Measurements from ENCODE around the gene MYH10. TPM values are rescaled to one million over a fixed set of nuclear protein-coding genes. Genes with fewer than 3 reads are reported as not detected.

Gene MYH10
- total RNA-seq, 1 donor from 2014 or later, result 3.4 TPM

GRCh38 chr17:8577868-8578267, 52.7 kb downstream of the MYH10 start:
- CTCF ChIA-PET, result no interaction called here
- no peaks in the 10 kb centered on the region for H3K27me3 Mint-ChIP-seq

GRCh38 chr17:8576559-8577294, 53.8 kb downstream of the MYH10 start:
- no peak for ATAC-seq (ENCODE audit: low read depth)
- CTCF ChIA-PET, result no interaction called here
- Mint-ChIP-seq H3K27me3 (no peaks in the 10 kb centered on the region), H3K9me3 (no peaks in the 10 kb centered on the region), H3K4me3 (no peak overlapping the region), H3K36me3 (ENCODE audit: low read depth) (no peaks in the 10 kb centered on the region), H3K27ac (no peak overlapping the region), H3K4me1 (no peaks in the 10 kb centered on the region)
- DNase-seq, result no peak
- TF ChIP-seq CTCF (IDR thresholded peaks at IDR 0.05), result no peak
- POLR2A ChIA-PET, result no interaction called here
- intact Hi-C loops (cut with micrococcal nuclease), result no loop called here

More at GRCh38 chr17:8577868-8578267, 52.7 kb downstream of the MYH10 start:
- H3K4me3 Mint-ChIP-seq, result no peak overlapping the region
- no peaks in the 10 kb centered on the region for H3K9me3 Mint-ChIP-seq
- ATAC-seq (ENCODE audit: low read depth) (no peak), DNase-seq (no peak)
- no peak overlapping the region for H3K27ac Mint-ChIP-seq
- TF ChIP-seq CTCF (IDR thresholded peaks at IDR 0.05), result no peak
- POLR2A ChIA-PET, result no interaction called here
- H3K36me3 Mint-ChIP-seq (ENCODE audit: low read depth), result no peaks in the 10 kb centered on the region
- H3K4me1 Mint-ChIP-seq, result no peaks in the 10 kb centered on the region
- intact Hi-C loops (cut with micrococcal nuclease), result no loop called here

GRCh38 chr17:8574687-8575086, 55.8 kb downstream of the MYH10 start:
- intact Hi-C loops (cut with micrococcal nuclease), result no loop called here
- CTCF ChIA-PET, result no interaction called here

GRCh38 chr17:8572764-8573163, 57.8 kb downstream of the MYH10 start:
- TF ChIP-seq CTCF (IDR thresholded peaks at IDR 0.05), result no peak
- H3K36me3 Mint-ChIP-seq (ENCODE audit: low read depth), result no peaks in the 10 kb centered on the region
- H3K27me3 Mint-ChIP-seq, result no peaks in the 10 kb centered on the region
- intact Hi-C loops (cut with micrococcal nuclease), result loop anchor here (2.0 kb wide), 1 partner anchor 174 kb away; no protein-coding TSS in a partner anchor
- no peak overlapping the region for H3K27ac Mint-ChIP-seq
- no peak for DNase-seq
- H3K4me1 Mint-ChIP-seq, result no peaks in the 10 kb centered on the region
- no peaks in the 10 kb centered on the region for H3K9me3 Mint-ChIP-seq
- H3K4me3 Mint-ChIP-seq, result no peak overlapping the region
- ATAC-seq (ENCODE audit: low read depth), result no peak
- CTCF ChIA-PET, result no interaction called here
- POLR2A ChIA-PET, result interaction anchor here (0.6 kb wide), 1 partner anchor 1606 kb away, joined by 3 read pairs; no protein-coding TSS in a partner anchor

More at GRCh38 chr17:8574687-8575086, 55.8 kb downstream of the MYH10 start:
- DNase-seq (no peak), ATAC-seq (ENCODE audit: low read depth) (no peak)
- H3K36me3 Mint-ChIP-seq (ENCODE audit: low read depth), result no peaks in the 10 kb centered on the region
- H3K9me3 Mint-ChIP-seq, result no peaks in the 10 kb centered on the region
- POLR2A ChIA-PET, result no interaction called here
- no peak overlapping the region for H3K4me3 Mint-ChIP-seq
- no peaks in the 10 kb centered on the region for H3K27me3 Mint-ChIP-seq
- TF ChIP-seq CTCF (IDR thresholded peaks at IDR 0.05), result no peak
- H3K27ac Mint-ChIP-seq, result no peak overlapping the region
- H3K4me1 Mint-ChIP-seq, result no peaks in the 10 kb centered on the region

- Mint-ChIP-seq H3K27ac (no peak overlapping the region), H3K4me1 (no peaks in the 10 kb centered on the region), H3K27me3 (peaks cover 3% of the 10 kb centered on the region), H3K36me3 (ENCODE audit: low read depth) (no peaks in the 10 kb centered on the region), H3K4me3 (no peak overlapping the region), H3K9me3 (no peaks in the 10 kb centered on the region)
- ChIA-PET CTCF (no interaction called here), POLR2A (no interaction called here)
- TF ChIP-seq CTCF (IDR thresholded peaks at IDR 0.05), result no peak
- DNase-seq, result no peak
- intact Hi-C loops (cut with micrococcal nuclease), result no loop called here
- no peak for ATAC-seq (ENCODE audit: low read depth)
Measured at GRCh38 chr17:8563981-8564602, 66.4 kb downstream of the MYH10 start.
